Measurements from ENCODE around the gene MYO5A.

DNA sequence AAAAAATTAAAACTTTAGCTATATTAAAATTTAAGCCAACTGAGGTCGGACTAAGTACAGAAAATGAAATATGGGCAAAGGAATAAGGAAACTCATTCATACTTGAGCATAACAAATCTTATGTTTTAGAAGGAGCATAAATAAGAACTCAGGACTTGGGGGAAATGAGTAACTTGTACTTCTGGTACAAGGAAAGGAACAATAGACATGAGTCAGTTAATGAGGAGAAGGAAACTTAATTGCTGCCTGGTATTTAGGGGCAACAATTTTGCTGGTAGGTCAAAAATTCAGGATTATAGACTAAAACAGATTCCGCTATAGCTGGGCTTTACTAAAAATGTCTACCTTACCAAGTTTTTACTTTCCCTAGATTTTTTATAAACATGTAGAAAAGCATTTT lies 113.1 kb downstream of the MYO5A start:
- TF ChIP-seq TAF1 (IDR thresholded peaks at IDR 0.05; ENCODE audit: borderline replicate concordance, insufficient read depth, low read length) (no peak), POLR2AphosphoS5 (IDR thresholded peaks at IDR 0.05; ENCODE audit: low read depth, low read length) (no peak), FOXP2 (optimal IDR thresholded peaks at IDR 0.05; ENCODE audit: borderline replicate concordance, extremely low read depth, extremely low read length, insufficient read depth) (no peak), SIN3A (IDR thresholded peaks at IDR 0.05; ENCODE audit: borderline replicate concordance, insufficient read depth, low read length) (no peak)
- TF ChIP-seq, protein P1, sequence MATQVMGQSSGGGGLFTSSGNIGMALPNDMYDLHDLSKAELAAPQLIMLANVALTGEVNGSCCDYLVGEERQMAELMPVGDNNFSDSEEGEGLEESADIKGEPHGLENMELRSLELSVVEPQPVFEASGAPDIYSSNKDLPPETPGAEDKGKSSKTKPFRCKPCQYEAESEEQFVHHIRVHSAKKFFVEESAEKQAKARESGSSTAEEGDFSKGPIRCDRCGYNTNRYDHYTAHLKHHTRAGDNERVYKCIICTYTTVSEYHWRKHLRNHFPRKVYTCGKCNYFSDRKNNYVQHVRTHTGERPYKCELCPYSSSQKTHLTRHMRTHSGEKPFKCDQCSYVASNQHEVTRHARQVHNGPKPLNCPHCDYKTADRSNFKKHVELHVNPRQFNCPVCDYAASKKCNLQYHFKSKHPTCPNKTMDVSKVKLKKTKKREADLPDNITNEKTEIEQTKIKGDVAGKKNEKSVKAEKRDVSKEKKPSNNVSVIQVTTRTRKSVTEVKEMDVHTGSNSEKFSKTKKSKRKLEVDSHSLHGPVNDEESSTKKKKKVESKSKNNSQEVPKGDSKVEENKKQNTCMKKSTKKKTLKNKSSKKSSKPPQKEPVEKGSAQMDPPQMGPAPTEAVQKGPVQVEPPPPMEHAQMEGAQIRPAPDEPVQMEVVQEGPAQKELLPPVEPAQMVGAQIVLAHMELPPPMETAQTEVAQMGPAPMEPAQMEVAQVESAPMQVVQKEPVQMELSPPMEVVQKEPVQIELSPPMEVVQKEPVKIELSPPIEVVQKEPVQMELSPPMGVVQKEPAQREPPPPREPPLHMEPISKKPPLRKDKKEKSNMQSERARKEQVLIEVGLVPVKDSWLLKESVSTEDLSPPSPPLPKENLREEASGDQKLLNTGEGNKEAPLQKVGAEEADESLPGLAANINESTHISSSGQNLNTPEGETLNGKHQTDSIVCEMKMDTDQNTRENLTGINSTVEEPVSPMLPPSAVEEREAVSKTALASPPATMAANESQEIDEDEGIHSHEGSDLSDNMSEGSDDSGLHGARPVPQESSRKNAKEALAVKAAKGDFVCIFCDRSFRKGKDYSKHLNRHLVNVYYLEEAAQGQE (IDR thresholded peaks at IDR 0.05; ENCODE audit: insufficient read depth in 1 of 2, low read depth in 2 of 2, low read length in 2 of 2) = no peak

Data from PFSK-1 (cell line).